ENCODE data around the gene TIAM1.

- no peak for TF ChIP-seq REST (IDR thresholded peaks at IDR 0.05)
- TF ChIP-seq, protein P1, sequence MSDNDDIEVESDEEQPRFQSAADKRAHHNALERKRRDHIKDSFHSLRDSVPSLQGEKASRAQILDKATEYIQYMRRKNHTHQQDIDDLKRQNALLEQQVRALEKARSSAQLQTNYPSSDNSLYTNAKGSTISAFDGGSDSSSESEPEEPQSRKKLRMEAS (IDR thresholded peaks at IDR 0.05) = no peak
- TF ChIP-seq, protein P2, sequence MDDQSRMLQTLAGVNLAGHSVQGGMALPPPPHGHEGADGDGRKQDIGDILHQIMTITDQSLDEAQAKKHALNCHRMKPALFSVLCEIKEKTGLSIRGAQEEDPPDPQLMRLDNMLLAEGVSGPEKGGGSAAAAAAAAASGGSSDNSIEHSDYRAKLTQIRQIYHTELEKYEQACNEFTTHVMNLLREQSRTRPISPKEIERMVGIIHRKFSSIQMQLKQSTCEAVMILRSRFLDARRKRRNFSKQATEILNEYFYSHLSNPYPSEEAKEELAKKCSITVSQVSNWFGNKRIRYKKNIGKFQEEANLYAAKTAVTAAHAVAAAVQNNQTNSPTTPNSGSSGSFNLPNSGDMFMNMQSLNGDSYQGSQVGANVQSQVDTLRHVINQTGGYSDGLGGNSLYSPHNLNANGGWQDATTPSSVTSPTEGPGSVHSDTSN (IDR thresholded peaks at IDR 0.05) = no peak
- no peak for TF ChIP-seq SMC3 (IDR thresholded peaks at IDR 0.05)
- TF ChIP-seq POLR2A (IDR thresholded peaks at IDR 0.05; ENCODE audit: low read length) = no peak
- no peak for TF ChIP-seq EHMT2 (IDR thresholded peaks at IDR 0.05; ENCODE audit: low read depth)
- TF ChIP-seq CEBPB (IDR thresholded peaks at IDR 0.05) = no peak
- TF ChIP-seq CTCF (IDR thresholded peaks at IDR 0.05) = no peak
These were observed 167.3 kb downstream of the TIAM1 start for GRCh38 chr21:31176725-31177124.
